Measurements from ENCODE around the gene C13orf46. TPM values are rescaled to one million over a fixed set of nuclear protein-coding genes. Genes with fewer than 3 reads are reported as not detected.

C13orf46 gene
- total and polyA plus RNA-seq, 2 of the 8 experiments (the other 6 are each of a cell fraction or from before 2014, with no cell fraction given), result 0.23 to 0.28 TPM

- TF ChIP-seq SP4 (IDR thresholded peaks at IDR 0.05; ENCODE audit: low read length) (no peak), CHD1 (IDR thresholded peaks at IDR 0.05; ENCODE audit: low read depth, low read length) (no peak), CTCF (IDR thresholded peaks at IDR 0.05; ENCODE audit: control extremely low read depth in 1 of 3, insufficient read depth in 1 of 3, low read depth in 1 of 3, low read length in 3 of 3) (no peak), ASH2L (IDR thresholded peaks at IDR 0.05; ENCODE audit: low read length) (no peak), CBX8 (IDR thresholded peaks at IDR 0.05; ENCODE audit: borderline replicate concordance, low read depth, low read length) (no peak), POU5F1 (IDR thresholded peaks at IDR 0.05; ENCODE audit: low read depth, low read length) (no peak), CEBPB (IDR thresholded peaks at IDR 0.05; ENCODE audit: low read depth, low read length) (no peak)
- TF ChIP-seq, protein P1, sequence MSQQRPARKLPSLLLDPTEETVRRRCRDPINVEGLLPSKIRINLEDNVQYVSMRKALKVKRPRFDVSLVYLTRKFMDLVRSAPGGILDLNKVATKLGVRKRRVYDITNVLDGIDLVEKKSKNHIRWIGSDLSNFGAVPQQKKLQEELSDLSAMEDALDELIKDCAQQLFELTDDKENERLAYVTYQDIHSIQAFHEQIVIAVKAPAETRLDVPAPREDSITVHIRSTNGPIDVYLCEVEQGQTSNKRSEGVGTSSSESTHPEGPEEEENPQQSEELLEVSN (IDR thresholded peaks at IDR 0.05), result no peak
These were observed 35.6 kb downstream of the C13orf46 start (continued) for GRCh38 chr13:113938246-113938645.

Measured in H1 (cell line).